ENCODE data around the gene UNC5B. TPM values are rescaled to one million over a fixed set of nuclear protein-coding genes. Genes with fewer than 3 reads are reported as not detected.

Gene UNC5B
- total RNA-seq, 1 donor from 2014 or later = 13.1 TPM

- TF ChIP-seq CTCF (IDR thresholded peaks at IDR 0.05) = peak; percentile 54
- Mint-ChIP-seq H3K9me3 (ENCODE audit: unreplicated experiment) (no peaks in the 10 kb centered on the region), H3K4me3 (ENCODE audit: unreplicated experiment) (no peak overlapping the region), H3K4me1 (ENCODE audit: unreplicated experiment) (peaks cover 17% of the 10 kb centered on the region), H3K27ac (ENCODE audit: unreplicated experiment) (no peak overlapping the region), H3K27me3 (ENCODE audit: unreplicated experiment) (no peaks in the 10 kb centered on the region), H3K36me3 (ENCODE audit: unreplicated experiment) (no peaks in the 10 kb centered on the region)
- no peak for DNase-seq (ENCODE audit: extremely low spot score, unreplicated experiment)
Measured at GRCh38 chr10:71268247-71268691, 55.9 kb downstream of the UNC5B start.

GRCh38 chr10:71268758-71269157 is 56.4 kb downstream of the UNC5B start:
- H3K4me1 Mint-ChIP-seq (ENCODE audit: unreplicated experiment) = peaks cover 17% of the 10 kb centered on the region
- H3K4me3 Mint-ChIP-seq (ENCODE audit: unreplicated experiment) = no peak overlapping the region
- H3K27ac Mint-ChIP-seq (ENCODE audit: unreplicated experiment) = no peak overlapping the region
- no peak for TF ChIP-seq CTCF (IDR thresholded peaks at IDR 0.05)
- H3K27me3 Mint-ChIP-seq (ENCODE audit: unreplicated experiment) = no peaks in the 10 kb centered on the region
- no peak for DNase-seq (ENCODE audit: extremely low spot score, unreplicated experiment)
- H3K9me3 Mint-ChIP-seq (ENCODE audit: unreplicated experiment) = no peaks in the 10 kb centered on the region
- H3K36me3 Mint-ChIP-seq (ENCODE audit: unreplicated experiment) = no peaks in the 10 kb centered on the region

- peaks cover 17% of the 10 kb centered on the region for H3K4me1 Mint-ChIP-seq (ENCODE audit: unreplicated experiment)
- no peak for DNase-seq (ENCODE audit: extremely low spot score, unreplicated experiment)
- no peaks in the 10 kb centered on the region for H3K36me3 Mint-ChIP-seq (ENCODE audit: unreplicated experiment)
Measured at GRCh38 chr10:71269301-71270288, 57.2 kb downstream of the UNC5B start.

GRCh38 chr10:71270301-71271220 is 58.2 kb downstream of the UNC5B start:
- Mint-ChIP-seq H3K27me3 (ENCODE audit: unreplicated experiment) (no peaks in the 10 kb centered on the region), H3K27ac (ENCODE audit: unreplicated experiment) (no peak overlapping the region), H3K4me1 (ENCODE audit: unreplicated experiment) (peaks cover 22% of the 10 kb centered on the region)

More at GRCh38 chr10:71269301-71270288, 57.2 kb downstream of the UNC5B start:
- Mint-ChIP-seq H3K27ac (ENCODE audit: unreplicated experiment) (peak overlapping the region; percentile 11), H3K27me3 (ENCODE audit: unreplicated experiment) (no peaks in the 10 kb centered on the region), H3K9me3 (ENCODE audit: unreplicated experiment) (no peaks in the 10 kb centered on the region), H3K4me3 (ENCODE audit: unreplicated experiment) (no peak overlapping the region)
- peak; percentile 7 for TF ChIP-seq CTCF (IDR thresholded peaks at IDR 0.05)

More at GRCh38 chr10:71270301-71271220, 58.2 kb downstream of the UNC5B start:
- no peaks in the 10 kb centered on the region for H3K9me3 Mint-ChIP-seq (ENCODE audit: unreplicated experiment)
- H3K36me3 Mint-ChIP-seq (ENCODE audit: unreplicated experiment) = no peaks in the 10 kb centered on the region
- no peak overlapping the region for H3K4me3 Mint-ChIP-seq (ENCODE audit: unreplicated experiment)
- no peak for DNase-seq (ENCODE audit: extremely low spot score, unreplicated experiment)
- peak; percentile 68 for TF ChIP-seq CTCF (IDR thresholded peaks at IDR 0.05)
